SU-DHL-6 (cell line): ENCODE data around the gene TTBK2.

Experiments used
- H2AFZ ChIP-seq: fragments of 200-600 bp; sonication (generic); 2 replicates; pipeline ENCODE4 v1.6.1; 2014; ENCODE audit warnings: low read depth, mild to moderate bottlenecking, moderate library complexity, mixed read lengths, antibody characterized with exemption, low read length; ENCODE audit not compliant: severe bottlenecking
- H3F3A ChIP-seq: fragments of 200-600 bp; shearing (Covaris generic); 2 replicates; pipeline ENCODE4 v1.6.0; 2016; ENCODE audit warnings: antibody characterized with exemption, mild to moderate bottlenecking; ENCODE audit not compliant: insufficient read depth
- H3K27ac ChIP-seq: fragments of 200-600 bp; sonication (generic); 2 replicates; pipeline ENCODE4 v1.5.1; 2016; ENCODE audit warnings: low read depth, mild to moderate bottlenecking, low read length, moderate library complexity, mixed read lengths
- H3K27me3 ChIP-seq: fragments of 200-600 bp; sonication (generic), shearing (Covaris generic); 2 replicates; pipeline ENCODE4 v1.6.0; 2014; ENCODE audit warnings: mild to moderate bottlenecking, low read length
- H3K36me3 ChIP-seq: fragments of 200-600 bp; sonication (generic); 2 replicates; pipeline ENCODE4 v1.6.1; 2014; ENCODE audit warnings: mild to moderate bottlenecking, low read length, mixed read lengths
- H3K4me2 ChIP-seq: fragments of 300-600, 200-600 bp; shearing (Covaris generic), sonication (generic); 2 replicates; pipeline ENCODE4 v1.6.0; 2014; ENCODE audit warnings: low read length, low read depth, mild to moderate bottlenecking; ENCODE audit not compliant: poor library complexity, severe bottlenecking
- H3K4me3 ChIP-seq: fragments of 200-600 bp; sonication (generic); 2 replicates; pipeline ENCODE4 v1.5.1; 2014; ENCODE audit warnings: antibody characterized with exemption, low read length, mild to moderate bottlenecking, mixed read lengths; ENCODE audit not compliant: insufficient read depth, poor library complexity, severe bottlenecking
- H3K79me2 ChIP-seq: fragments of 200-600 bp; sonication (generic); 2 replicates; pipeline ENCODE4 v1.6.1; 2014; ENCODE audit warnings: mild to moderate bottlenecking, low read length, moderate library complexity; ENCODE audit not compliant: insufficient read depth
- H3K9ac ChIP-seq: fragments of 200-600 bp; sonication (generic); 2 replicates; pipeline ENCODE4 v1.7.0; 2014; ENCODE audit warnings: mild to moderate bottlenecking, low read length
- H3K9me2 ChIP-seq: fragments of 200-600 bp; sonication (generic); replicated peaks from 2 replicates; pipeline ENCODE4 v1.6.1; 2014; ENCODE audit warnings: low read length; ENCODE audit not compliant: insufficient read depth
- H3K9me3 ChIP-seq: fragments of 200-600 bp; sonication (generic); 2 replicates; pipeline ENCODE4 v1.6.1; 2014; ENCODE audit warnings: low read length, mixed read lengths; ENCODE audit not compliant: insufficient read depth
- H4K20me1 ChIP-seq: fragments of 200-600 bp; sonication (generic); 2 replicates; pipeline ENCODE4 v1.6.1; 2014; ENCODE audit warnings: low read depth, mild to moderate bottlenecking, antibody characterized with exemption, low read length, moderate library complexity, mixed read lengths
- CTCF ChIP-seq: fragments of 200-600 bp; sonication (generic); IDR thresholded peaks from one replicate; pipeline ENCODE4 v1.5.1; 2017; ENCODE audit warnings: antibody characterized with exemption, mild to moderate bottlenecking, low read length, moderate library complexity; ENCODE audit not compliant: insufficient read depth, poor library complexity, severe bottlenecking
- EZH2phosphoT487 ChIP-seq: fragments of 200-600 bp; sonication (generic), shearing (Covaris generic); conservative IDR thresholded peaks from 2 replicates; pipeline ENCODE4 v1.6.1; 2018; ENCODE audit warnings: mild to moderate bottlenecking, antibody characterized with exemption, low read length, moderate library complexity, mixed read lengths

The TTBK2 gene

GRCh38 chr15:42863572-42864239 is 56.9 kb downstream of the TTBK2 start:
- no peak overlapping the region for H3K4me3 ChIP-seq
- no peak overlapping the region for H3K4me2 ChIP-seq
- H3K36me3 ChIP-seq: no peaks in the 10 kb centered on the region
- TF ChIP-seq CTCF: no peak
- no peak for TF ChIP-seq EZH2phosphoT487
- no peaks in the 10 kb centered on the region for H3F3A ChIP-seq
- H3K9ac ChIP-seq: no peak overlapping the region
- no peaks in the 10 kb centered on the region for H3K27me3 ChIP-seq
- H3K9me2 ChIP-seq: no peaks in the 10 kb centered on the region
- H3K9me3 ChIP-seq: no peaks in the 10 kb centered on the region
- no peaks in the 10 kb centered on the region for H4K20me1 ChIP-seq
- H2AFZ ChIP-seq: no peak overlapping the region
- H3K27ac ChIP-seq: no peak overlapping the region
- H3K79me2 ChIP-seq: no peaks in the 10 kb centered on the region

- Histone ChIP-seq H3K27ac (no peak overlapping the region), H2AFZ (no peak overlapping the region), H3K4me3 (no peak overlapping the region), H3K9me3 (no peaks in the 10 kb centered on the region), H4K20me1 (no peaks in the 10 kb centered on the region), H3K4me2 (no peak overlapping the region), H3F3A (no peaks in the 10 kb centered on the region), H3K9ac (no peak overlapping the region), H3K9me2 (no peaks in the 10 kb centered on the region), H3K27me3 (no peaks in the 10 kb centered on the region), H3K79me2 (no peaks in the 10 kb centered on the region), H3K36me3 (no peaks in the 10 kb centered on the region)
- TF ChIP-seq CTCF (no peak), EZH2phosphoT487 (no peak)
Observed at GRCh38 chr15:42858999-42859789, 61.4 kb downstream of the TTBK2 start.

GRCh38 chr15:42858540-42858939 is 62.0 kb downstream of the TTBK2 start:
- TF ChIP-seq EZH2phosphoT487 (no peak), CTCF (no peak)
- H3F3A ChIP-seq: no peaks in the 10 kb centered on the region
- H3K27me3 ChIP-seq: no peaks in the 10 kb centered on the region
- H3K9me2 ChIP-seq: no peaks in the 10 kb centered on the region
- no peak overlapping the region for H3K9ac ChIP-seq
- no peak overlapping the region for H3K27ac ChIP-seq
- no peaks in the 10 kb centered on the region for H4K20me1 ChIP-seq
- H3K79me2 ChIP-seq: no peaks in the 10 kb centered on the region
- no peaks in the 10 kb centered on the region for H3K36me3 ChIP-seq
- no peak overlapping the region for H2AFZ ChIP-seq
- H3K9me3 ChIP-seq: no peaks in the 10 kb centered on the region
- H3K4me2 ChIP-seq: no peak overlapping the region
- no peak overlapping the region for H3K4me3 ChIP-seq
